ENCODE measurements around the gene PADI6.
"Not testable (repeated sequence)": the region's sequence is repeated elsewhere in the genome, so short reads cannot be mapped to it uniquely, and the experiment has no call there.

Gene PADI6

GRCh38 chr1:17404820-17405219 is 32.8 kb downstream of the PADI6 start:
- DNase-seq (ENCODE audit: low spot score) = no peak

DNA sequence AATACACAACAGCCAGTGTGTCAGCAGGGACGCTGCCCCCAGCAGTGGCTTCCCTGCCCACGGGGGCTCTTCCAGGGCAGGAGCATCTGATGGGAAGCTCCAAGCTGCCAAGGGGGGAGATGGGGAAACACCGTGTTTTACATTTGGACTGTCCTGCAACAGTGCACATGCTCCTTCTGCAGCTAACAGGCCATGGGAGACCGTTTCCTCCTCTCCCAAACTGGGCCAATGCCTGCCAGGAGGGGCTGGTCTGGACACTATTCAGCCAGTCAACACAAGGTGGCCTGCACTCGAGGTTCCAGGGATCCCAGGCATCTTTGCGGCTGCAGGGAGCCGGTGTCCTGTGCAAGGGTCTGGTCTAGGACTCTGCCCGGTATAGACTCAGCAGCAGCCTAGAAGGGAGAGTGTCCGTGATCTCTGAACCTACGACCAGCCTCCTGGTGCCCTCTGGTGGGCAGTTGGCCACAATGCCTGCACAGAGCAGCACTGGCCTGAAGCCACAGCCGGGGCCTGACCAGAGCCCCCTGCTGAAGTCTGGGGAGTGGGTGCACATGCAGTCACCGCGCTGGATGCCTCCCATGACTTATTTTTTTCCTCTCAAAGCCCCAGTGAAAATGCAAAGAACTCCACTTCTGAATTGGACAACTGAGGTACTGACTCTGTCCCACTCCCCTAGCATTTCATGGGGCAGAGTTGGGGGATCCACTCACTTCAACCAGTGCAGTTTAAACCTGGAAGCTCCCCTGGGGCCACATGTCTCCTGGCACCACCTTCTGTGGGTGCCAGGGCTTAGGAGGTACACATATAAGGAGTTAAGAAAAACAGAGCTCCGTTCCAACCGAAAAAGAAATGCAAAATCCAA is 34.1 kb downstream of the PADI6 start:
- DNase-seq (ENCODE audit: low spot score) = peak; percentile 91

DNA sequence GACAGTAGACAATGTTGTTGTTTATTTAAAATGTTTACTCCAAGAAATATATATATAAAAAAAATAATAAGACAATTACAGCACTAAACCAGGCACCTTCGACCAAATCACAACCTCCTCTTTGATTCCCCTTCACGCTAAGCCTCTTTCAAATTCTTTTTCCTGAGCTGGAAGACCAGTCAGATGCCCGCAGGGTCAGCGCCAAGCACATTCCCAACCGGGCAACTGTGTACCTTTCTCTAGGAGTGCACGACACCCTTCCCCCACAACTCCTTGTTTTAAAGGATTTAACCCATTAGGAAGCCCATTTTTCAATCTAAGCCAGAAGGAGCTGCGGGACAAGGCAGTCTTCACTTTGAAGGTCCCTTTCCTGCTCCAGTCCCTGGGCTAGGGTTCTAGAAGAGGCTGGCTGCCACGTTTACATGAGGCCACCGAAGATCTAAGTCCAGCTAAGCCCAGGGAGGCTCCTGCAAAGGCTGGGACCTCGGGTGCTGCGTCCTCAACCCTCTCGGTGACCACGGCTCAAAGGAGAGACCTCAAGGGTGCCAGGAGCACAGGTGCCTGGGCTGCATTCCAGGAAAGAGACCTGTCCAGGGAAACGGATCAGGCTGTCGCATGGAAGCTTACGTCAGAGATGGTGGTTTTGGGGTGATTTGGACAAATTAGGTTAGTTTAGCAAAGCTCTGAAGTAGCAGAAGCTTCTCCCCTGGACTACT is 34.9 kb downstream of the PADI6 start:
- DNase-seq (ENCODE audit: low spot score) = not testable (repeated sequence)

- DNase-seq (ENCODE audit: low spot score) = not testable (repeated sequence)
Measured at GRCh38 chr1:17407786-17408514, 36.0 kb downstream of the PADI6 start.

DNA sequence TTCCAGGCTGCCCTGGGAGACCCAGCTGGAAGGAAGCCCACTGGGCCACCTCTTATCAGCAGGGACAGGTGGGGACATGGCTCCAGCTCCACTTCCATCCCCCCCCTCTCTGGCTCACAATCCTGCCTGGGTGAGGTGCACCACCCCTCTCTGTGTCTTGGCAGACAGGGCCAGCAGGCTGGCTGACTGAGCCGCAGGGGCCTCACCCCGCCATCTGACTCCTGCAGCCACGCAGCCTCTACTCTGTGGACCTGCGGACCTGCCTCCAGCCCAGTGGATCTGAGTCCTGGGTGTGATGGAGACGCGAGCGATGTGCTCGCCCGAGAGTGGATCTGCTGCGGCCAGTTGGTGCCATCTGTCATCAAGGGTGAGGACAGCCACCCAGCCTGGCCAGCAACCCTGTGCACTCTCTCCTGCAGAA is 37.4 kb downstream of the PADI6 start:
- no peak for DNase-seq (ENCODE audit: low spot score)

GRCh38 chr1:17412093-17412870 is 40.3 kb downstream of the PADI6 start:
- DNase-seq (ENCODE audit: low spot score) = no peak

- no peak for DNase-seq (ENCODE audit: low spot score)
Measured at GRCh38 chr1:17414022-17414421, 42.0 kb downstream of the PADI6 start.

DNA sequence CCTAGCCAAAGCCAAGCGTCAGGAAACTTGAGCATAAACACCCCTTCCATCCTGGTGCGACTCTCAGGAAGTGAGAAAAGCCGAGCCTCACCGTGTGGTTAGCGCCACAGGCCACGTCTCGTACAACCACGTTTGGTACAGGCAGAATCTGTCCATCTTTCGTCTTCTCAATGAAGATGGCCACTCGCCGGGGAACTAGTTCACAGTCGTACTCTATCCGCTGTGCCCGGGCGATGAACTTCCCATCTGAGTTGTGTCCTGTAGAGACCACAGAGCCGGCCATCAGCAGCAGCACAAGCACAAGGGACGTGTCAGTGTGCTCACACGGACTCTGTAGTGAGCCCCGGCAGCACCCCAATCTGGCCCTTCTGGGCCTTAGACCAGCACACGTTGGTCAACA is 44.4 kb downstream of the PADI6 start:
- no peak for DNase-seq (ENCODE audit: low spot score)

GRCh38 chr1:17419626-17420328 is 47.8 kb downstream of the PADI6 start:
- peak; percentile 90 for DNase-seq (ENCODE audit: low spot score)

GRCh38 chr1:17420391-17420918 is 48.5 kb downstream of the PADI6 start:
- DNase-seq (ENCODE audit: low spot score) = no peak

DNA sequence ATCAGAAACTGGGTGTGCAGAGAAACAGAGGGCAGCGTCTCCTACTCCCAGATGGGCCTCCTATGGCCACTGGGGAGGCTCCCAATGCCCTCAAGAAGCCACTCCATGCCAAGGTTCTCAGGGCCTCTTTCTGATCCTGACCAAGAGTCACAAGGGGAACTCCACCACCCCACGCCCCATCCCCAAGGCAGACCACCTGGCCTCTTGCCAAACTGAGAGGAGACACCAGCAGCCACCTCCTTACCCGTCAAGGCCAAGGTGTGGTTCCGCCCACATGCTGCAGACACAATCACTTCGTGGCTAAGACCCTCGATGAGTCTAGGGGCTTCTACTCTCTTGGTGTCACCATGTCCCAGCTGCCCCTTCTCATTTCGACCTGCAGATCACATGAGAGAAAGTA is 50.5 kb downstream of the PADI6 start:
- no peak for DNase-seq (ENCODE audit: low spot score)

GRCh38 chr1:17423781-17424245 is 51.8 kb downstream of the PADI6 start:
- DNase-seq (ENCODE audit: low spot score) = peak; percentile 59

DNA sequence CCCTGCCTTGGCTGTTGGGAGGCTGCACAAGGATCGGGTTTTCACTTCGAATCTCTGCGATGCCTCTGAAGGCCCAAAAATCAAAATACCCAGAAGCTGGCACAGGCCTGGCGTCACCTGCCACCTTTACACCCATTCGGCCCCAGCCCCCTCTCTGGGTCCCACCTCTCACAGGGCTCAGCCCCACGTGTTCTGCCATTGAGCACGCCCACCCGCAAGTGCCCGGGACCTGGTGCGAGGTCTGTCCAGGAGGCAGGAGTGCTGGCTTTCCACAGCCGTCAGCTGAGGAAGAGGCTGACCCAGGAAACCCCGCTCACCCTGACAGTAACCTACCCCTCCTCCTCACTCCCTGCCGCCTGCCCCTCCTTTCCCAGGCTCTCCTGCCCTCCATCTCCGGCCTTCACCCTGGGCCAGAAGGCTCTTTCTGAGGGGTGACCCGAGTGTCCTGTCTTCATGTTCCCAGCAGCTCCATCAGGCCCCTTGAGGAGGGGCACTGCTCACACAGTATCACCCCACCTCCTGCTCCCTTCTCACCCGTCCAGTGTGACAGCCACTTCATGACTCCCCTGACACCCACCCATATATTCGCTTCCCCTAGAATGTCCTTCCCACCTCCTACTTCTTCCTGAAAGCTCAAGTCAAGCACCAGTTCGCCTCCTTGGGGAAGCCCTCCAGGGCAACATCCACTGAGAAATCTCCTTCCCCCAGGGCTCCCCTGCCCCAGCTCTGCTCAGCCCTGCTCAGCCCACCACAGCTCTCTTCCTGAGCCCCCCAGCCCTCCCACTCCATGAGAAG is 54.0 kb downstream of the PADI6 start:
- DNase-seq (ENCODE audit: low spot score) = no peak

DNA sequence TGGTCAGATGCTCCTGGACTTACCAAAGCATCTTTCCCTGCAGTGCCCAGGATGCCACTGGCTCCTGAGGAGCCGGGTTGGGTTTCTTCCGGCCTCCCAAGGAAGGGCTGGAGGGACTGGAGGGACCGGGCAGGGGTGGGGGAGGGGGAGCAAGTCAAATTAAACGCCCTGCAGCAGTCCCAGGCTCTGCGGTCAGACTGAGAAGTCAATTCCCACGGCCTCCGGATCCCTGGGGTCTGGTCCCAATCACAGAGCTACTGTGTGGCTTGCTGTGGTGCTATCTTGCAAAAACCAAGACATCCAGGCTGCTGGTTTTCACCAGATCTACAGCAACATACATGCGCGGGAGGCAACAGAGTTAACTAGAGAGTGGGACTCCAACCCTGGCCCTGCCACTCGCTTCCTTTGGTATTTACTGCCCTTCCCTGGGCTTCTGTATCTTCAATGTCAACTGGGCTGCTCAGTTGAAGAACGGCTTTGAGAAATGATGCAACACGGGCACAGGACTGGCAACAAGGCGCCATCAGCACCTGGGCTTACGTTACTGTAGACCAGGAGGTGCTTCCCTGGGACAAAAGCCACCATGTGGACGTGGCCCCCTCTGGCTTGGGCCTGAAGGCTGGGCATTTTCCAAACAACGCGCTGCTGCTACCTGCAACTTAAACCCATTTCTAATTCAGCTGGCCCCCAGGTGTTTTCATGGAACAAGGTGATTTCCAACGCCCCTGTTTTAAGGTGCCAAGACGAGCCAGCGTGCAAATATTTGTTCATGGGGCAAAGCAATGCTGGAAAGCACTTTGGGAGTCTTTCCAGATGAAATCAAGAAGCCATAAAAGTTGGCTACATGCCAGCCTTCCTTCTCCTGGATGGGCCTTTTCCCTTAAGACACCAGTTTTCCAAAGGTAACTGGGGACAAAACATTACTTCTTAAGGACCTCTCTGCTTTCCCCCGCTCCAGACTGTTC is 56.0 kb downstream of the PADI6 start:
- no peak for DNase-seq (ENCODE audit: low spot score)

GRCh38 chr1:17429183-17429582 is 57.2 kb downstream of the PADI6 start:
- no peak for DNase-seq (ENCODE audit: low spot score)

DNA sequence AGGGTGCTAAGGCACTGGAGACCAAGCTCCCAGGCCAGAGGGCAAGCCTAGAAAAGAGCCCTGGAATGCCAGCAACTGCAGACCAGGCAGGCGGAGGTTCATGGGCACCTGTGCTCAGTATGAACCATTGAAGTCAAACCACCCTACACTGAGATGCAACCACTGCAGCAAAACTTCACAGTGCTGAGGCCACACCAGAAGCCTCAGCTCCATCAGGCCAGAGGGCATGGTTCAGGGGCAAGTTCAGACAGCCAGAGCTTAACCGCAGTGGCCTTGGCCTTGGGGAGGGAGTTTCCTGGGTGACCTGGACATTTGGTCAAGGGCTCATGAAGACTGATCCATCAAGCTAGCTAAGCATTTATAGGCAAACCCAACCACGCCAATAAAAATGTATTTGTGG is 60.4 kb downstream of the PADI6 start:
- no peak for DNase-seq (ENCODE audit: low spot score)

DNA sequence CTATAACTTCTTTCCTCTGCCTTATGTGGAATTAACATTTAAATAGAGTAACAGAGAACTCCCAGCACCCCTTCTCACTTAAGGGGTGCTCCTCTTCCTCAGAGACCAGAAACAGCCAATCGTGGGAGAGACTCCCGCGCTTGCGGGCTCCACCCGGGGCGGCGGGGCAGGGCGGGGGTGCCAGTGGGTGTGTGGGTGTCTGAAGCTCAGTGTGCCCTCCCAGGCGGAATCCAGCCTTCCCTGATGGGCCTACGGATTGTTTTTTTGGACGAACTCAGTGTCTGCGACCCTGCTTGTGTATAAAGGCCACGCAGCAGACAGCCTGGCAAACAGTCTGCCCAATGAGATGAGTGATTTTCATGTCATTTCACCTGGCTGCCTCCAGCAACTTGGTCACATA is 61.3 kb downstream of the PADI6 start:
- DNase-seq (ENCODE audit: low spot score) = no peak

DNA sequence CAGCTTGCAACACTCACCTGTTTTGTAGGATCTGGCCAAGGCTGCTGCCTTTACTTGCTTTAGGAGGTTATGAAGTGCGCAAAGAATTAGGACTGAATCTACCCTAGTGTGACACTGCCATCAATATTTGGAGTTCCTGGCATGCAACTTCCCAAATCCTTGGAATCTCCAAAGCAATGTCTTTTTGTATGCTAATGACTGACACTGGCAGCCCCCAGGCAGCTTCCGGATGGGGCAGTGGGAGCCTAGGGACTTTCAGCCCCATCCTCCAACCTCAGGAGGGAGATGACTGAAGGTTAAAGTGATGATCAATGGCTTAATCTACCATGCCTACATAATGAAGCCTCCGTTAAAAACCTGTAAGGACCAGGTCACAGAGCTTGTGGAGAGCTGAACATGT is 62.0 kb downstream of the PADI6 start:
- no peak for DNase-seq (ENCODE audit: low spot score)

- no peak for DNase-seq (ENCODE audit: low spot score)
Measured at GRCh38 chr1:17434601-17435000, 62.6 kb downstream of the PADI6 start.

Data from AG20443 (cell line).